IMR-90 (cell line): ENCODE measurements around the gene COL23A1. TPM values are rescaled to one million over a fixed set of nuclear protein-coding genes. Genes with fewer than 3 reads are reported as not detected.

Source experiments
- ATAC-seq: fragments of 200-7000 bp; cut with Tn5 transposase; 2 replicates; pipeline ENCODE4 v1.9.1; 2020; ENCODE audit warnings: low read depth, mild to moderate bottlenecking, moderate library complexity
- BruUV-seq: library from RNA; stranded (reverse); fragments of 400-500 nt; replicated peaks from 2 replicates; lab custom pipeline; 2021; lab: Mats Ljungman, UMichigan
- CTCF ChIA-PET: fragments of 300-600 bp; formaldehyde crosslinking; extraction: SDS; loops from one replicate; lab custom pipeline; 2021; ENCODE audit warnings: antibody characterized with exemption; lab: Yijun Ruan, JAX
- POLR2A ChIA-PET: fragments of 300-600 bp; sonication (Branson Sonifier 250); formaldehyde crosslinking; loops from one replicate; lab custom pipeline; 2022; ENCODE audit warnings: antibody characterized with exemption; ENCODE audit not compliant: unreplicated experiment; lab: Charles Lee
- DNase-seq: peaks from one replicate; pipeline ENCODE4 v3.0.0; 2013
- H2AFZ ChIP-seq: replicated peaks from 2 replicates; pipeline ENCODE3; 2013; ENCODE audit warnings: low read length, mild to moderate bottlenecking; ENCODE audit not compliant: poor library complexity
- H2AK5ac ChIP-seq: 2 replicates; pipeline ENCODE4 v1.6.1; 2013; ENCODE audit warnings: low read depth, low read length, inconsistent platforms
- H2AK9ac ChIP-seq: replicated peaks from 2 replicates; pipeline ENCODE3; 2013; ENCODE audit warnings: mild to moderate bottlenecking, low read depth, low read length, moderate library complexity; ENCODE audit not compliant: poor library complexity
- H2BK120ac ChIP-seq: 2 replicates; pipeline ENCODE4 v1.6.1; 2013; ENCODE audit warnings: low read depth, low read length, inconsistent platforms
- H2BK15ac ChIP-seq: 3 replicates; pipeline ENCODE4 v1.6.1; 2013; ENCODE audit warnings: low read depth, low read length, inconsistent platforms
- H2BK20ac ChIP-seq: 2 replicates; pipeline ENCODE4 v1.6.1; 2013; ENCODE audit warnings: low read depth, mild to moderate bottlenecking, inconsistent platforms, low read length, moderate library complexity
- H2BK5ac ChIP-seq: 2 replicates; pipeline ENCODE4 v1.6.1; 2013; ENCODE audit warnings: mild to moderate bottlenecking, low read depth, low read length, inconsistent platforms; ENCODE audit not compliant: poor library complexity, severe bottlenecking
- H3K14ac ChIP-seq: replicated peaks from 2 replicates; pipeline ENCODE4 v1.6.1; 2013; ENCODE audit warnings: low read depth, low read length, inconsistent platforms
- H3K18ac ChIP-seq: 2 replicates; pipeline ENCODE4 v1.6.1; 2013; ENCODE audit warnings: low read depth, low read length, control low read depth
- H3K23ac ChIP-seq: 2 replicates; pipeline ENCODE4 v1.6.1; 2013; ENCODE audit warnings: low read depth, low read length, inconsistent platforms
- H3K27ac ChIP-seq: 2 replicates; pipeline ENCODE4 v1.5.1; 2013; ENCODE audit warnings: mild to moderate bottlenecking, control low read depth, low read length; ENCODE audit not compliant: insufficient read depth
- H3K27me3 ChIP-seq: 2 replicates; pipeline ENCODE4 v1.6.1; 2013; ENCODE audit warnings: low read length; ENCODE audit not compliant: control insufficient read depth, insufficient read depth
- H3K36me3 ChIP-seq: 2 replicates; pipeline ENCODE4 v1.6.1; 2013; ENCODE audit warnings: low read length, mixed read lengths; ENCODE audit not compliant: control insufficient read depth, insufficient read depth
- H3K4ac ChIP-seq: 2 replicates; pipeline ENCODE4 v1.6.1; 2013; ENCODE audit warnings: low read depth, low read length, inconsistent platforms
- H3K4me1 ChIP-seq: 2 replicates; pipeline ENCODE4 v1.6.1; 2013; ENCODE audit warnings: low read length, mixed read lengths; ENCODE audit not compliant: control insufficient read depth, insufficient read depth
- H3K4me2 ChIP-seq: 2 replicates; pipeline ENCODE4 v1.6.1; 2013; ENCODE audit warnings: low read depth, mild to moderate bottlenecking, control low read depth, low read length, moderate library complexity
- H3K4me3 ChIP-seq: 2 replicates; pipeline ENCODE4 v1.5.1; 2013; ENCODE audit warnings: low read depth, mild to moderate bottlenecking, control low read depth, low read length, moderate library complexity; ENCODE audit not compliant: insufficient read depth
- H3K56ac ChIP-seq: 2 replicates; pipeline ENCODE4 v1.6.1; 2013; ENCODE audit warnings: low read length, inconsistent platforms; ENCODE audit not compliant: insufficient read depth; ENCODE audit errors: extremely low read depth
- H3K79me1 ChIP-seq, 2 experiments: 2 replicates each; pipeline ENCODE4 v1.6.1; 2013; ENCODE audit warnings: low read length in 2 of 2, inconsistent platforms in 1 of 2, low read depth in 1 of 2
- H3K9ac ChIP-seq: 2 replicates; pipeline ENCODE4 v1.6.1; 2013; ENCODE audit warnings: low read depth, low read length, control low read depth
- H3K9me1 ChIP-seq: 2 replicates; pipeline ENCODE4 v1.6.1; 2013; ENCODE audit warnings: low read length, inconsistent platforms; ENCODE audit not compliant: insufficient read depth
- H3K9me3 ChIP-seq: 2 replicates; pipeline ENCODE4 v1.6.1; 2013; ENCODE audit warnings: low read length; ENCODE audit not compliant: control insufficient read depth, insufficient read depth
- H4K20me1 ChIP-seq: 2 replicates; pipeline ENCODE4 v1.6.1; 2013; ENCODE audit warnings: low read length, inconsistent platforms; ENCODE audit not compliant: insufficient read depth
- H4K5ac ChIP-seq: 2 replicates; pipeline ENCODE4 v1.6.1; 2013; ENCODE audit warnings: mild to moderate bottlenecking, low read depth, low read length, control low read depth
- H4K8ac ChIP-seq, 2 experiments: 2 replicates each; pipeline ENCODE4 v1.6.1; 2013; ENCODE audit warnings: low read depth in 2 of 2, low read length in 2 of 2, control low read depth in 1 of 2, inconsistent platforms in 1 of 2
- H4K91ac ChIP-seq: 2 replicates; pipeline ENCODE4 v1.6.1; 2013; ENCODE audit warnings: low read depth, low read length, inconsistent platforms; ENCODE audit not compliant: insufficient read depth
- BHLHE40 ChIP-seq: fragments of 150-350 bp; IDR thresholded peaks from 2 replicates; pipeline ENCODE4 v1.6.1; 2016; ENCODE audit warnings: mild to moderate bottlenecking, low read depth, low read length
- FOS ChIP-seq: fragments of 150-350 bp; IDR thresholded peaks from 2 replicates; pipeline ENCODE4 v1.6.1; 2016; ENCODE audit warnings: low read depth, low read length
- MXI1 ChIP-seq: IDR thresholded peaks from 2 replicates; pipeline ENCODE4 v1.6.1; 2012; ENCODE audit warnings: low read depth, mild to moderate bottlenecking, low read length, moderate library complexity, borderline replicate concordance
- POLR2A ChIP-seq: IDR thresholded peaks from 2 replicates; pipeline ENCODE4 v1.6.1; 2012; ENCODE audit warnings: mild to moderate bottlenecking, low read depth, low read length
- SMC3 ChIP-seq: fragments of 150-350 bp; IDR thresholded peaks from 2 replicates; pipeline ENCODE4 v1.6.1; 2016; ENCODE audit warnings: low read depth, mild to moderate bottlenecking, antibody characterized with exemption, low read length, moderate library complexity
- whole genome bisulfite sequencing, 2 experiments: methylation state at CpG; one replicate each; pipeline versions ENCODE4 v1.1.5 to v1.1.7; 2013; ENCODE audit warnings: missing lambda C conversion rate in 2 of 2; ENCODE audit not compliant: insufficient read length in 1 of 2; ENCODE audit errors: extremely low coverage in 2 of 2; 5-methylcytosine and 5-hydroxymethylcytosine counted together
- dilution Hi-C: fragments of 300-500 bp; cut with HindIII; formaldehyde crosslinking; loops from one replicate; pipeline ENCODE4 v1.14.3; 2018; ENCODE audit warnings: low sequenced_read_pairs; ENCODE audit not compliant: unreplicated experiment
- in situ Hi-C: fragments of 300-500 bp; cut with MboI; formaldehyde crosslinking; loops from 3 replicates; pipeline ENCODE4 v1.14.3; 2019; ENCODE audit warnings: low sequenced_read_pairs, inconsistent platforms, mixed read lengths
- intact Hi-C: fragments of 100-400 bp; cut with micrococcal nuclease; formaldehyde crosslinking; loops from 2 replicates; pipeline ENCODE4 v1.10.0; 2022
- polyA plus RNA-seq, 3 experiments: library from polyadenylated mRNA; depleted of rRNA; stranded (reverse); fragments of >200 nt; gene quantifications; 2 replicates each; pipeline ENCODE4 v1.2.3, GENCODE V29; 2012; ENCODE audit warnings: low replicate concordance in 1 of 3
- total RNA-seq: library from RNA; depleted of rRNA; stranded (reverse); fragments of >200 nt; gene quantifications from 2 replicates; pipeline ENCODE4 v1.2.3, GENCODE V29; 2012

COL23A1 gene
- total and polyA plus RNA-seq, 2 of the 4 experiments (the other 2 are of a cell fraction): not detected

GRCh38 chr5:178227929-178228328, 362.3 kb downstream of the COL23A1 start:
- Histone ChIP-seq H2AK5ac (no peak overlapping the region), H2BK120ac (no peak overlapping the region), H3K23ac (no peak overlapping the region), H3K4me3 (no peak overlapping the region), H2BK20ac (no peak overlapping the region), H3K14ac (no peak overlapping the region), H3K4ac (no peak overlapping the region), H3K56ac (no peak overlapping the region), H2AFZ (no peak overlapping the region), H3K9me3 (0 out of 2 replicates have a peak, but pooled peaks cover 2% of the 10 kb centered on the region), H3K4me2 (no peak overlapping the region), H3K9ac (no peak overlapping the region), H4K20me1 (peaks cover 6% of the 10 kb centered on the region; the same call in 1 of the 2 replicates), H3K36me3 (peaks cover 43% of the 10 kb centered on the region), H4K5ac (no peak overlapping the region), H2BK5ac (no peak overlapping the region), H3K9me1 (peaks cover 24% of the 10 kb centered on the region), H4K91ac (no peak overlapping the region), H4K8ac (no peak overlapping the region), H3K27me3 (no peaks in the 10 kb centered on the region), H2AK9ac (no peak overlapping the region), H3K27ac (no peak overlapping the region), H3K18ac (no peak overlapping the region), H3K4me1 (peaks cover 9% of the 10 kb centered on the region), H3K79me1 (peaks cover 21 to 75% of the 10 kb centered on the region in 2 experiments), H2BK15ac (no peak overlapping the region)
- no TSS peak for BruUV-seq
- 100% methylated on average over 2 of the region's 3 CpGs; no CpG with 5 or more reads in 1 of the 2 experiments for WGBS, 2 experiments
- ChIA-PET CTCF (no interaction called here), POLR2A (no interaction called here)
- dilution Hi-C loops: no loop called here
- ATAC-seq (no peak), DNase-seq (no peak)
- in situ Hi-C loops: no loop called here
- intact Hi-C loops: no loop called here
- TF ChIP-seq FOS: no peak
- no peak for TF ChIP-seq BHLHE40
- TF ChIP-seq SMC3: no peak
- no peak for TF ChIP-seq MXI1
- TF ChIP-seq POLR2A: no peak
